Naive thymus-derived CD8-positive, alpha-beta T cell (primary cell): ENCODE data around the gene LST1. TPM values are rescaled to one million over a fixed set of nuclear protein-coding genes. Genes with fewer than 3 reads are reported as not detected.

Source experiments
- ATAC-seq, 2 donors: fragments of 150-1000 bp; cut with Tn5 transposase in 1 of 2; sonication (Bioruptor Pico), chemical (Tn5 transposase) in 1 of 2; 1 replicate in 1 of 2; 2 replicates in 1 of 2; pipeline ENCODE4 v1.10.0; 2021; ENCODE audit warnings: mild to moderate bottlenecking in 2 of 2, moderate library complexity in 2 of 2
- POLR2A ChIA-PET: fragments of 350-600 bp; sonication (Branson Sonifier 250); formaldehyde crosslinking; loops from one replicate; lab custom pipeline; 2021; ENCODE audit warnings: antibody characterized with exemption; lab: Charles Lee
- DNase-seq, 10 donors: peaks; one replicate each; pipeline versions ENCODE4 v3.0.0 to v3.0.0-alpha.2; 2020 to 2022
- H3K27ac Mint-ChIP-seq, 10 donors: one replicate each; pipeline ENCODE4 v1.8.0; 2020 to 2022; ENCODE audit warnings: mild to moderate bottlenecking in 10 of 10, mixed read lengths in 10 of 10, moderate library complexity in 4 of 10, inconsistent platforms in 1 of 10
- H3K27me3 Mint-ChIP-seq, 5 donors: one replicate each; pipeline ENCODE4 v1.8.0; 2021 to 2022; ENCODE audit warnings: mixed read lengths in 5 of 5
- H3K36me3 Mint-ChIP-seq, 3 donors: one replicate each; pipeline ENCODE4 v1.8.0; 2020 to 2022; ENCODE audit warnings: mixed read lengths in 3 of 3, mild to moderate bottlenecking in 2 of 3, inconsistent platforms in 1 of 3
- H3K4me1 Mint-ChIP-seq, 4 donors: one replicate each; pipeline ENCODE4 v1.8.0; 2021 to 2022; ENCODE audit warnings: mixed read lengths in 4 of 4
- H3K4me3 Mint-ChIP-seq, 10 donors: one replicate each; pipeline ENCODE4 v1.8.0; 2020 to 2022; ENCODE audit warnings: mild to moderate bottlenecking in 10 of 10, mixed read lengths in 10 of 10, moderate library complexity in 6 of 10, inconsistent platforms in 1 of 10
- H3K9me3 Mint-ChIP-seq, 9 donors: one replicate each; pipeline ENCODE4 v1.8.0; 2020 to 2022; ENCODE audit warnings: mixed read lengths in 9 of 9, mild to moderate bottlenecking in 3 of 9, inconsistent platforms in 1 of 9, moderate library complexity in 1 of 9
- polyA plus RNA-seq, 3 donors: library from polyadenylated mRNA; unstranded; fragments of 300-500 nt; fragmentation: Illumina TruSeq; gene quantifications; one replicate each; pipeline ENCODE4 v1.2.3, GENCODE V29; 2021
- total RNA-seq, 8 experiments: library from RNA in 2 of 8; stranded (reverse) in 2 of 8; gene quantifications; one replicate each; pipeline ENCODE4 v1.2.3 and lab custom pipeline; 2021 to 2026

LST1 gene
- 10 to 100 TPM; 13.7 to 19.1 TPM for total RNA-seq
- 10 to 100 TPM; 13.4 to 18.0 (median 15.0) TPM for polyA plus RNA-seq
- 0.58 to 7.9 (median 3.4) reads per million in 6 experiments for total RNA-seq (lab: John Stamatoyannopoulos, UW)

- Mint-ChIP-seq H3K4me3 (peak within 1 kb of the TSS; percentile 51 to 89 (median 83)), H3K36me3 (peaks cover 4 to 13% (median 5%) of the 10 kb centered on the region in 3 donors), H3K27ac (peak within 1 kb of the TSS; percentile 92 to 100 (median 98)), H3K9me3 (no peaks in the 10 kb centered on the region), H3K27me3 (no peaks in the 10 kb centered on the region), H3K4me1 (peaks cover 37 to 84% (median 76%) of the 10 kb centered on the region in 4 donors)
- POLR2A ChIA-PET, result interaction anchor here (0.5 to 38.0 kb wide), 10 partner anchors 1 to 1386 kb away, joined by 3 to 1584 read pairs (median 6); partner anchors contain the start of genes BAG6, DDX39B, LST1 and LTA
- DNase-seq, result peak in 1 of 10 donors; percentile 16
- no peak for ATAC-seq
Observed at GRCh38 chr6:31586008-31586407, at the start of gene LST1. Gene LST1 (plus strand): TSS chr6:31586277. CDS start chr6:31587300, 1,023 bp downstream.

DNA sequence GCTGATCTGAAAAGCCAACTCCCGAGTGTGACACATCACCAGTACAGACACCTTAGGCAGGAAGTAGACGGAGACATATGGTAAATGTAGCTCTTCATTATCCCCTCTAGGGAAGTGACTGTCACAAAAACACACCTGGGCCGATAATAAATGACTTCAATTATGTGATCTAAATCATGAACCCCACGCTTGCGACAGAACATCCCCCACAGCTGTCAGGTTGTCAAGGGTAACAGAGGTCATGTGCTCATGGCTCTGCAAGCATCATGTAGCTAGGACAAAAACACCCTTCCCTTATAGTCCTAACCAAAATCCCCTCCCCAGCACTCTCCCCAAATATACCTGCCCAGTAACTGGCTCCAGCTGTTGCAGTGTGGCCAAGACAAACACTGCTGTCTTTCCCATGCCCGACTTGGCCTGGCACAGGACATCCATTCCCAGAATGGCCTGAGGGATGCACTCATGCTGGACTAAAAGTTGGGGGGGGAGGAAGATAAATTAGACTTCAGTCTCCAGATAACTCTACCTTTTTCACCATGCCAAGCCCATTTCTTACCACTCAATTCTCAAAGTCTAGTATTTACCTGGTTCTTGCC, 47.2 kb upstream of the LST1 start:
- Mint-ChIP-seq H3K4me1 (peaks cover 28 to 68% (median 58%) of the 10 kb centered on the region in 4 donors), H3K9me3 (no peaks in the 10 kb centered on the region)
- POLR2A ChIA-PET, result interaction anchor here (1.0 to 5.3 kb wide), 3 partner anchors 10 to 44 kb away, joined by 3 to 80 read pairs (median 5); partner anchors contain the start of genes LTB, MCCD1 and MICB

DNA sequence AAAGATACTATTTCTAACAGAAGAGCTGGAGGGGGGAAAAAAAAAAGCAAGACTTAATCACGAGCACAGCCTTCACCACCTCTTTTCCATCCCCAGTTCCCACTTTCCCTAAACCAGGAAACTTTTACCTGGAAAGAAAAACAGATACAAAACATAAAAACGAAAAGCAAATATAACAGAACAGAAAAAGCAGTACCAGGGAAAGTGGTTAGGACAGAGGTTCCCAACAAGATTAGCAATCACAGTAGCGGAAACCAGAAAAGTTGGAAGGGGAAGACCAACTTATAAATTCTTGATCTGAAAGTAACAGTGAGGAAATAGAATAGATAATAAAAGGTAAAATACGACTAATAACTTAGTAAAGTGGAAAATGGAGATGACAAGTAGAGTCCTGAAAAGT, 45.4 kb upstream of the LST1 start:
- peaks cover 28 to 65% (median 53%) of the 10 kb centered on the region in 4 donors for H3K4me1 Mint-ChIP-seq
- peak overlapping the region; percentile 99 to 100 (median 99) for H3K27ac Mint-ChIP-seq
- peaks cover 14 to 50% (median 22%) of the 10 kb centered on the region in 3 donors for H3K36me3 Mint-ChIP-seq
- no peak for DNase-seq
- H3K9me3 Mint-ChIP-seq, result no peaks in the 10 kb centered on the region
- POLR2A ChIA-PET, result interaction anchor here (0.6 to 5.3 kb wide), 28 partner anchors 9 to 1305 kb away, joined by 3 to 80 read pairs (median 6); partner anchors contain the start of genes ABHD16A, BAG6, EHMT2 and GPSM3
- peak overlapping the region; percentile 96 to 99 (median 98) for H3K4me3 Mint-ChIP-seq
- no peak for ATAC-seq
- H3K27me3 Mint-ChIP-seq, result no peaks in the 10 kb centered on the region

More for the DNA sequence above, 47.2 kb upstream of the LST1 start:
- no peaks in the 10 kb centered on the region for H3K27me3 Mint-ChIP-seq
- H3K4me3 Mint-ChIP-seq, result peak overlapping the region; percentile 96 to 99 (median 98)
- peaks cover 14 to 68% (median 33%) of the 10 kb centered on the region in 3 donors for H3K36me3 Mint-ChIP-seq
- peak overlapping the region; percentile 84 to 100 (median 99) for H3K27ac Mint-ChIP-seq
- ATAC-seq (no peak), DNase-seq (peak in 2 of 10 donors; percentile 26 to 31)

DNA sequence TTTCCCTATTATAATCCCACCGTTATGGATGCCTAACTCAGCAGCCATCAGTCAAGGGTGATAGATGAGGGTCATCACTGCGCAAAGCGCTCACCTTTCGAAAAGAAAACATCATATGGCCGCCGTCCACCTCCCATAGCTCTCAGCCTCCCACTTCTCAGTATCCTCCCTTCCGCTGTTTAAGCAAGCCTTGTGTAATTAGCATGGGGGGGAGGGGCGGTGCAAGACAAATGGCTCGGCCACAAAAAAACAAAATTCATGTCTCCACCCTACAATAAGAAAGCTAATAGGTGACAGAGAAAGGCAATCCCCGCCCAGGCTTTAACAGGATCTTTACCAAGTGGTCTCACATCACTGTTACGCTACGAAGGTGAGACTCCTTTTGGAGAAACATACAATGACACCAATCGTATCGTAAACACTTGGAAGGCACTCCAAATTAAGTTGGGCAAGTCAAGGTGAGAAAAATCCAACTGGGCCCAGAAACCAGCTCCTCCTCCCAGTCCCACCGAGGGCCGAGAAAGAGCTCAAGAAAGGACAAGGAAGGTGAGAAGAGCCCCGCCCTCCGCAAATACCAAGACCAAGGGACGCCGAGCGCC, 44.9 kb upstream of the LST1 start:
- Mint-ChIP-seq H3K4me1 (peaks cover 28 to 63% (median 51%) of the 10 kb centered on the region in 4 donors), H3K27me3 (no peaks in the 10 kb centered on the region), H3K27ac (peak overlapping the region; percentile 99 to 100 (median 99)), H3K4me3 (peak overlapping the region; percentile 96 to 99 (median 98)), H3K36me3 (peaks cover 9 to 45% (median 19%) of the 10 kb centered on the region in 3 donors), H3K9me3 (no peaks in the 10 kb centered on the region)
- peak in 9 of 10 donors; percentile 49 to 88 (median 73) for DNase-seq
- peak; percentile 31 to 54 for ATAC-seq
- POLR2A ChIA-PET, result interaction anchor here (0.5 to 5.3 kb wide), 45 partner anchors 9 to 1842 kb away, joined by 3 to 80 read pairs (median 5); partner anchors contain the start of genes ABHD16A, ATF6B, BAG6 and C6orf47

DNA sequence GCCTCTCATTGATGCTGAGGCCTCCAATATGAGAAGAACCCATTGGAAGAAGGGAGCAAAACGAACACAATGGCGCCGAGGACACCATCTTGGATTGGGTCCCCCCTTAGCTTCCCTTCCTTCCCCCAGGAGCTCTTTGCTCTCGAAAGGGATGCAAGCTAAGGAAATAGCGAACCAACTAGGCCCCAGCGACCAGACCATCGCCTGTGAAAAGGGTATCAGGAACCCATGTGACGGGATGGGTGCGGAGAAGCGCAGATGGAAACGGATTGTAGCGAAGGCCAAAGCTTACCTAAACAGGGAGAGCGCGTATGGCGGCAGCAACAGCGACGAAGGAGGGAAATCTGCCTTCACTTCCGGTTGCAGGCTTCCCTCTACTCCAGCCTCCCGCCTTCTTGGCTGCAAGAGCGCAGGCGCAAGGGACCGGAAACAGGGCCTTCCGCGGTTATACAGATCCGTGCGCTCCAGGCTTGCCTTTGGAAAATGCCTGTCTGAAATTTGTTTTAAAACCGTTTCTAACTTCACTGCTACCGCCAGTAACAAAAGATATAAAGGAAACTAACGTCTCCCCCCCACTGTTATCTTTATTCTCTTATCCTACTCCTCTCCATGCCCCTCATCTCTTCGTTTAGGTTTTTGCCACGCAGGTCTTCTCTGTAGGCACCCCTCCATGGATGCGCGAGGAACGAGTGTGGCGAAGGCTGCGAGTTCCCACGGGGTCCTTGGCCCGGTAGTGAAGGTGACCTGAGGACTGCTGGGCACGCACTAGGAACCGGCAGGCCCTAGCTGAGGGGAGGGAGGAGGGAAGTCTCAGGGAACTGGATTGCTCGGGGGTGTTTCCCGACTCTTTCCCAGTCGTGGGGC, 44.2 kb upstream of the LST1 start, which contains the start of gene DDX39B:
DDX39B (minus strand) TSS at position 346 of the 864 bp plus-strand sequence. CDS start 1,471 bp downstream, outside the sequence.
- Mint-ChIP-seq H3K27me3 (no peaks in the 10 kb centered on the region), H3K27ac (peak within 1 kb of the TSS; percentile 99 to 100 (median 99)), H3K9me3 (no peaks in the 10 kb centered on the region), H3K4me3 (peak within 1 kb of the TSS; percentile 96 to 99 (median 98)), H3K4me1 (peaks cover 33 to 64% (median 52%) of the 10 kb centered on the region in 4 donors), H3K36me3 (peaks cover 6 to 38% (median 19%) of the 10 kb centered on the region in 3 donors)
- DNase-seq (peak; percentile 86 to 98 (median 93)), ATAC-seq (peak; percentile 74 to 77)
- POLR2A ChIA-PET, result interaction anchor here (0.5 to 5.3 kb wide), 46 partner anchors 8 to 1843 kb away, joined by 3 to 80 read pairs (median 5); partner anchors contain the start of genes ABHD16A, ATF6B, BAG6 and C6orf47

DNA sequence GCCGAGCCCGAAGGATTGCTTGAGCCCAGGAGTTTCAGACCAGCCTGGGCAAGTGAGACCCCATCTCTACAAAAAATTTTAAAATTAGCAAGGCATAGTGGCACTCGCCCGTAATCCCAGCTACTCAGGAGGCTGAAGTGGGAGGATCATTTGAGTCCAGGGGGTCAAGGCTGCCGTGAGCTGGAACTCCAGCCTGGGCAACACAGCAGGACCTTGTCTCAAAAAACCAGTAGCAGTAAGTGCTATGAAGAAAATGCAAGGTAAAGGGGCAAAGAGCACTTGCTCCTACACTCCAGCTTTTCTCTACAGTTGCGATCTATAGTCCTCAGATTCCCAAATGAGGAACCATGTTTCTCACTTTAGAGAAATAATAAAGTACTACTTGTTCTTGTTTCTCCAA, 42.4 kb upstream of the LST1 start:
- DNase-seq, result no peak
- Mint-ChIP-seq H3K4me3 (peak overlapping the region in 2 of 10 donors; percentile 97 to 99), H3K4me1 (peaks cover 35 to 67% (median 56%) of the 10 kb centered on the region in 4 donors), H3K27me3 (no peaks in the 10 kb centered on the region), H3K36me3 (peaks cover 6 to 23% (median 16%) of the 10 kb centered on the region in 3 donors), H3K27ac (peak overlapping the region in 3 of 10 donors; percentile 99 to 100 (median 100)), H3K9me3 (no peaks in the 10 kb centered on the region)
- no peak for ATAC-seq
- POLR2A ChIA-PET, result interaction anchor here (1.1 to 4.4 kb wide), 3 partner anchors 28 to 49 kb away, joined by 3 to 65 read pairs (median 4); partner anchors contain the start of genes LTB and NCR3

GRCh38 chr6:31544676-31545075, 41.4 kb upstream of the LST1 start:
- Mint-ChIP-seq H3K27ac (peak overlapping the region in 2 of 10 donors; percentile 31 to 65), H3K27me3 (no peaks in the 10 kb centered on the region), H3K4me1 (peaks cover 26 to 65% (median 48%) of the 10 kb centered on the region in 4 donors), H3K4me3 (peak overlapping the region in 1 of 10 donors; percentile 34), H3K9me3 (no peaks in the 10 kb centered on the region), H3K36me3 (peaks cover 6 to 13% (median 11%) of the 10 kb centered on the region in 3 donors)
- no peak for ATAC-seq
- DNase-seq, result no peak
- POLR2A ChIA-PET, result interaction anchor here (0.5 to 8.8 kb wide), 4 partner anchors 27 to 54 kb away, joined by 3 to 155 read pairs (median 4); partner anchors contain the start of gene NCR3

GRCh38 chr6:31545291-31545690, 40.8 kb upstream of the LST1 start:
- Mint-ChIP-seq H3K4me3 (peak overlapping the region in 2 of 10 donors; percentile 13 to 52), H3K9me3 (no peaks in the 10 kb centered on the region), H3K27ac (peak overlapping the region in 1 of 10 donors; percentile 73), H3K27me3 (no peaks in the 10 kb centered on the region), H3K36me3 (peaks cover 6 to 7% (median 6%) of the 10 kb centered on the region in 3 donors), H3K4me1 (peaks cover 21 to 59% (median 42%) of the 10 kb centered on the region in 4 donors)
- ATAC-seq (no peak), DNase-seq (no peak)
- POLR2A ChIA-PET, result interaction anchor here (0.5 to 8.8 kb wide), 4 partner anchors 37 to 146 kb away, joined by 4 to 155 read pairs (median 36); partner anchors contain the start of gene LTB

- Mint-ChIP-seq H3K27me3 (no peaks in the 10 kb centered on the region), H3K36me3 (peaks cover 0 to under 1% (median 0%) of the 10 kb centered on the region in 3 donors), H3K27ac (peak within 1 kb of the TSS; percentile 87 to 99 (median 96)), H3K4me3 (peak within 1 kb of the TSS; percentile 82 to 98 (median 92)), H3K4me1 (peaks cover 18 to 53% (median 36%) of the 10 kb centered on the region in 4 donors), H3K9me3 (no peaks in the 10 kb centered on the region)
- POLR2A ChIA-PET, result interaction anchor here (0.6 to 8.8 kb wide), 11 partner anchors 12 to 355 kb away, joined by 3 to 155 read pairs (median 6); partner anchors contain the start of genes BAG6, LST1, LTB and NCR3
- DNase-seq (peak; percentile 68 to 89 (median 80)), ATAC-seq (peak; percentile 49 to 54)
Observed at GRCh38 chr6:31546339-31546957, 39.6 kb upstream of the LST1 start, which contains the start of gene ATP6V1G2. Gene ATP6V1G2 (minus strand): TSS chr6:31546608. CDS start chr6:31546559, 49 bp downstream.

GRCh38 chr6:31546958-31547726, 38.9 kb upstream of the LST1 start, which contains the start of gene NFKBIL1:
Gene NFKBIL1 (plus strand): TSS chr6:31547608. CDS start chr6:31547695, 87 bp downstream.
- Mint-ChIP-seq H3K4me1 (peaks cover 17 to 51% (median 38%) of the 10 kb centered on the region in 4 donors), H3K9me3 (no peaks in the 10 kb centered on the region), H3K27me3 (no peaks in the 10 kb centered on the region), H3K27ac (peak within 1 kb of the TSS; percentile 87 to 99 (median 96)), H3K36me3 (no peaks in the 10 kb centered on the region), H3K4me3 (peak within 1 kb of the TSS; percentile 82 to 98 (median 92))
- DNase-seq (peak; percentile 73 to 94 (median 86)), ATAC-seq (peak; percentile 88 to 89)
- POLR2A ChIA-PET, result interaction anchor here (0.6 to 8.8 kb wide), 10 partner anchors 11 to 118 kb away, joined by 3 to 155 read pairs (median 6); partner anchors contain the start of genes BAG6, GPANK1, LST1 and LTB
